Measurements from ENCODE around the gene PMEL.
"Not testable (repeated sequence)": the region's sequence is repeated elsewhere in the genome, so short reads cannot be mapped to it uniquely, and the experiment has no call there.

The PMEL gene

GRCh38 chr12:55965941-55966407 is at the start of gene PMEL:
Gene PMEL, minus strand, starts transcription at chr12:55966042. Its CDS starts 31 bp downstream, at chr12:55966011.
- no peak for DNase-seq (ENCODE audit: low spot score)

GRCh38 chr12:56014205-56014604 is 48.4 kb upstream of the PMEL start:
- DNase-seq (ENCODE audit: low spot score), result no peak

- DNase-seq (ENCODE audit: low spot score), result no peak
Measured at GRCh38 chr12:56013482-56013881, 47.6 kb upstream of the PMEL start.

- DNase-seq (ENCODE audit: low spot score), result no peak
Measured at GRCh38 chr12:56011509-56012090, 45.8 kb upstream of the PMEL start.

- DNase-seq (ENCODE audit: low spot score), result no peak
Measured at GRCh38 chr12:56010111-56010570, 44.3 kb upstream of the PMEL start.

- DNase-seq (ENCODE audit: low spot score), result peak; percentile 60
Measured at GRCh38 chr12:56007564-56008559, 42.0 kb upstream of the PMEL start.

- no peak for DNase-seq (ENCODE audit: low spot score)
Measured at GRCh38 chr12:56004211-56004610, 38.4 kb upstream of the PMEL start.

GRCh38 chr12:56003376-56003775 is 37.5 kb upstream of the PMEL start:
- DNase-seq (ENCODE audit: low spot score), result not testable (repeated sequence)

GRCh38 chr12:56001487-56002100 is 35.8 kb upstream of the PMEL start:
- DNase-seq (ENCODE audit: low spot score), result no peak

GRCh38 chr12:55999999-56000540 is 34.2 kb upstream of the PMEL start:
- DNase-seq (ENCODE audit: low spot score), result not testable (repeated sequence)

- DNase-seq (ENCODE audit: low spot score), result not testable (repeated sequence)
Measured at GRCh38 chr12:55999522-55999921, 33.7 kb upstream of the PMEL start.

- DNase-seq (ENCODE audit: low spot score), result no peak
Measured at GRCh38 chr12:55997535-55997859, 31.7 kb upstream of the PMEL start.

- DNase-seq (ENCODE audit: low spot score), result peak; percentile 29
Measured at GRCh38 chr12:55996715-55997534, 31.1 kb upstream of the PMEL start, which contains the start of gene SUOX. Gene SUOX, plus strand, starts transcription at chr12:55997276. Its CDS starts 4,946 bp downstream, at chr12:56002222.

GRCh38 chr12:55996201-55996714 is 30.4 kb upstream of the PMEL start:
- DNase-seq (ENCODE audit: low spot score), result peak; percentile 84

GRCh38 chr12:55995366-55995765 is 29.5 kb upstream of the PMEL start:
- no peak for DNase-seq (ENCODE audit: low spot score)

- no peak for DNase-seq (ENCODE audit: low spot score)
Measured at GRCh38 chr12:55993230-55993853, 27.5 kb upstream of the PMEL start.

GRCh38 chr12:55991110-55991509 is 25.3 kb upstream of the PMEL start:
- no peak for DNase-seq (ENCODE audit: low spot score)

GRCh38 chr12:55985976-55986375 is 20.1 kb upstream of the PMEL start:
- not testable (repeated sequence) for DNase-seq (ENCODE audit: low spot score)

GRCh38 chr12:55985341-55985740 is 19.5 kb upstream of the PMEL start:
- no peak for DNase-seq (ENCODE audit: low spot score)

GRCh38 chr12:55984861-55985260 is 19.0 kb upstream of the PMEL start:
- DNase-seq (ENCODE audit: low spot score), result no peak
